MM.1S (cell line): Measurements from ENCODE around the gene SORCS2.

Experiments used
- DNase-seq: peaks from one replicate; pipeline ENCODE4 v3.0.0-alpha.2; 2015
- H2AFZ ChIP-seq: fragments of 300-600 bp; sonication (generic); 2 replicates; pipeline ENCODE4 v1.6.0; 2016; ENCODE audit warnings: antibody characterized with exemption, low read length
- H3F3A ChIP-seq: fragments of 300-600 bp; sonication (generic); 2 replicates; pipeline ENCODE4 v1.6.1; 2016; ENCODE audit warnings: mild to moderate bottlenecking, antibody characterized with exemption, low read length, moderate library complexity, mixed read lengths; ENCODE audit not compliant: insufficient read depth
- H3K27ac ChIP-seq: fragments of 300-600 bp; sonication (generic); 2 replicates; pipeline ENCODE4 v1.5.1; 2016; ENCODE audit warnings: mild to moderate bottlenecking, low read length
- H3K27me3 ChIP-seq: fragments of 300-600 bp; sonication (generic); replicated peaks from 2 replicates; pipeline ENCODE4 v1.6.0; 2016; ENCODE audit warnings: low read length; ENCODE audit not compliant: insufficient read depth
- H3K36me3 ChIP-seq: fragments of 300-600 bp; sonication (generic); replicated peaks from 2 replicates; pipeline ENCODE4 v1.6.1; 2016; ENCODE audit warnings: mild to moderate bottlenecking, low read length, mixed read lengths; ENCODE audit not compliant: insufficient read depth
- H3K4me1 ChIP-seq: fragments of 300-600 bp; sonication (generic); 2 replicates; pipeline ENCODE4 v1.6.1; 2016; ENCODE audit warnings: low read length, mixed read lengths
- H3K4me2 ChIP-seq: fragments of 300-600 bp; sonication (generic); 2 replicates; pipeline ENCODE4 v1.6.0; 2016; ENCODE audit warnings: low read depth, low read length
- H3K4me3 ChIP-seq: fragments of 300-600 bp; sonication (generic); 2 replicates; pipeline ENCODE4 v1.5.1; 2016; ENCODE audit warnings: low read length, mixed read lengths
- H3K79me2 ChIP-seq: fragments of 300-600 bp; sonication (generic); 2 replicates; pipeline ENCODE4 v1.6.1; 2016; ENCODE audit warnings: mixed run types, low read length, mixed read lengths
- H3K9ac ChIP-seq: fragments of 300-600 bp; sonication (generic); 2 replicates; pipeline ENCODE4 v1.6.1; 2016; ENCODE audit warnings: low read length, mixed read lengths
- H3K9me2 ChIP-seq: fragments of 300-600 bp; sonication (generic); replicated peaks from 2 replicates; pipeline ENCODE4 v1.6.1; 2016; ENCODE audit warnings: mild to moderate bottlenecking, low read length, mixed read lengths; ENCODE audit not compliant: insufficient read depth
- H3K9me3 ChIP-seq: fragments of 300-600 bp; sonication (generic); replicated peaks from 2 replicates; pipeline ENCODE4 v1.6.1; 2016; ENCODE audit warnings: mild to moderate bottlenecking, low read length, mixed read lengths; ENCODE audit not compliant: insufficient read depth
- H4K20me1 ChIP-seq: fragments of 300-600 bp; sonication (generic); 2 replicates; pipeline ENCODE4 v1.6.1; 2016; ENCODE audit warnings: mild to moderate bottlenecking, low read length, moderate library complexity, mixed read lengths; ENCODE audit not compliant: insufficient read depth
- CTCF ChIP-seq: fragments of 300-600 bp; sonication (generic); IDR thresholded peaks from 2 replicates; pipeline ENCODE4 v1.5.1; 2016; ENCODE audit warnings: antibody characterized with exemption, low read length, mixed read lengths
- EZH2 ChIP-seq: fragments of 300-600 bp; sonication (generic); optimal IDR thresholded peaks from 2 replicates; pipeline ENCODE3; 2017; ENCODE audit warnings: low read depth, mild to moderate bottlenecking, antibody characterized with exemption, low read length, mixed read lengths
- EZH2phosphoT487 ChIP-seq: fragments of 300-600 bp; sonication (generic); IDR thresholded peaks from 2 replicates; pipeline ENCODE4 v1.6.1; 2018; ENCODE audit warnings: antibody characterized with exemption, low read length

Gene SORCS2

GRCh38 chr4:7472442-7473013, 280.2 kb downstream of the SORCS2 start:
- no peaks in the 10 kb centered on the region for H3F3A ChIP-seq
- H3K27ac ChIP-seq: no peak overlapping the region
- no peak for DNase-seq
- no peaks in the 10 kb centered on the region for H3K36me3 ChIP-seq
- no peaks in the 10 kb centered on the region for H3K79me2 ChIP-seq
- no peaks in the 10 kb centered on the region for H4K20me1 ChIP-seq
- TF ChIP-seq CTCF (no peak), EZH2phosphoT487 (no peak), EZH2 (no peak)
- no peak overlapping the region for H3K4me2 ChIP-seq
- no peaks in the 10 kb centered on the region for H3K9me2 ChIP-seq
- no peaks in the 10 kb centered on the region for H3K9me3 ChIP-seq
- no peaks in the 10 kb centered on the region for H3K4me1 ChIP-seq
- no peak overlapping the region for H3K9ac ChIP-seq
- H3K27me3 ChIP-seq: peaks cover 98% of the 10 kb centered on the region
- H2AFZ ChIP-seq: no peak overlapping the region
- no peak overlapping the region for H3K4me3 ChIP-seq

GRCh38 chr4:7473081-7473480, 280.7 kb downstream of the SORCS2 start:
- Histone ChIP-seq H3K4me3 (no peak overlapping the region), H3K27me3 (peaks cover 98% of the 10 kb centered on the region), H3K9me3 (no peaks in the 10 kb centered on the region), H3K79me2 (no peaks in the 10 kb centered on the region), H3K9ac (no peak overlapping the region), H3K4me2 (no peak overlapping the region), H3K36me3 (no peaks in the 10 kb centered on the region), H3K9me2 (no peaks in the 10 kb centered on the region), H3K27ac (no peak overlapping the region), H4K20me1 (no peaks in the 10 kb centered on the region), H2AFZ (no peak overlapping the region), H3F3A (no peaks in the 10 kb centered on the region), H3K4me1 (no peaks in the 10 kb centered on the region)
- no peak for DNase-seq
- TF ChIP-seq EZH2phosphoT487 (no peak), CTCF (no peak), EZH2 (no peak)

GRCh38 chr4:7474320-7474719, 282.0 kb downstream of the SORCS2 start:
- TF ChIP-seq CTCF (no peak), EZH2 (no peak), EZH2phosphoT487 (no peak)
- no peak overlapping the region for H3K9ac ChIP-seq
- no peak overlapping the region for H3K27ac ChIP-seq
- no peaks in the 10 kb centered on the region for H3K36me3 ChIP-seq
- H3K9me2 ChIP-seq: no peaks in the 10 kb centered on the region
- H3K9me3 ChIP-seq: no peaks in the 10 kb centered on the region
- no peaks in the 10 kb centered on the region for H4K20me1 ChIP-seq
- DNase-seq: no peak
- no peaks in the 10 kb centered on the region for H3F3A ChIP-seq
- no peak overlapping the region for H3K4me2 ChIP-seq
- no peak overlapping the region for H2AFZ ChIP-seq
- no peaks in the 10 kb centered on the region for H3K4me1 ChIP-seq
- H3K4me3 ChIP-seq: no peak overlapping the region
- peaks cover 99% of the 10 kb centered on the region for H3K27me3 ChIP-seq
- H3K79me2 ChIP-seq: no peaks in the 10 kb centered on the region
